Osteocyte (in vitro differentiated cells): Measurements from ENCODE around the gene SEC23A. TPM values are rescaled to one million over a fixed set of nuclear protein-coding genes. Genes with fewer than 3 reads are reported as not detected.
"Not testable (repeated sequence)": the region's sequence is repeated elsewhere in the genome, so short reads cannot be mapped to it uniquely, and the experiment has no call there.

ENCODE experiments used
- DNase-seq: peaks from one replicate; pipeline ENCODE4 v3.0.0; 2021; ENCODE audit warnings: mixed read lengths; ENCODE audit not compliant: unreplicated experiment; ENCODE audit errors: extremely low spot score
- H3K27ac Mint-ChIP-seq: one replicate; pipeline ENCODE4 v1.8.0; 2021; ENCODE audit warnings: mild to moderate bottlenecking, mixed read lengths; ENCODE audit not compliant: unreplicated experiment
- H3K27me3 Mint-ChIP-seq: one replicate; pipeline ENCODE4 v1.8.0; 2021; ENCODE audit warnings: mixed read lengths; ENCODE audit not compliant: unreplicated experiment
- H3K36me3 Mint-ChIP-seq: one replicate; pipeline ENCODE4 v1.8.0; 2021; ENCODE audit warnings: mixed read lengths; ENCODE audit not compliant: unreplicated experiment
- H3K4me1 Mint-ChIP-seq: one replicate; pipeline ENCODE4 v1.8.0; 2021; ENCODE audit warnings: mixed read lengths; ENCODE audit not compliant: unreplicated experiment
- H3K4me3 Mint-ChIP-seq: one replicate; pipeline ENCODE4 v1.8.0; 2021; ENCODE audit warnings: mild to moderate bottlenecking, moderate library complexity, mixed read lengths; ENCODE audit not compliant: unreplicated experiment
- H3K9me3 Mint-ChIP-seq: one replicate; pipeline ENCODE4 v1.8.0; 2021; ENCODE audit warnings: mixed read lengths; ENCODE audit not compliant: unreplicated experiment
- CTCF ChIP-seq: fragments of 200-600 bp; sonication (generic); IDR thresholded peaks from 2 replicates; pipeline ENCODE4 v1.5.0; 2021; ENCODE audit warnings: antibody characterized with exemption, mild to moderate bottlenecking, moderate library complexity
- total RNA-seq: library from RNA; stranded (reverse); gene quantifications from 2 replicates; pipeline ENCODE4 v1.2.1, GENCODE V29; 2021

The SEC23A gene
- total RNA-seq, 1 donor from 2014 or later, result 169 TPM

GRCh38 chr14:39071096-39071495 lies 31.9 kb downstream of the SEC23A start:
- no peaks in the 10 kb centered on the region for H3K27me3 Mint-ChIP-seq
- DNase-seq, result no peak
- no peaks in the 10 kb centered on the region for H3K9me3 Mint-ChIP-seq
- no peak overlapping the region for H3K27ac Mint-ChIP-seq
- no peak overlapping the region for H3K4me3 Mint-ChIP-seq
- H3K4me1 Mint-ChIP-seq, result no peaks in the 10 kb centered on the region
- TF ChIP-seq CTCF, result no peak
- peaks cover 49% of the 10 kb centered on the region for H3K36me3 Mint-ChIP-seq

GRCh38 chr14:39069923-39070322 lies 33.1 kb downstream of the SEC23A start:
- H3K36me3 Mint-ChIP-seq, result peaks cover 48% of the 10 kb centered on the region
- DNase-seq, result no peak
- H3K27me3 Mint-ChIP-seq, result no peaks in the 10 kb centered on the region
- H3K4me3 Mint-ChIP-seq, result no peak overlapping the region
- H3K9me3 Mint-ChIP-seq, result no peaks in the 10 kb centered on the region
- TF ChIP-seq CTCF, result no peak
- H3K27ac Mint-ChIP-seq, result no peak overlapping the region
- H3K4me1 Mint-ChIP-seq, result no peaks in the 10 kb centered on the region

GRCh38 chr14:39069169-39069805 lies 33.7 kb downstream of the SEC23A start:
- H3K4me1 Mint-ChIP-seq, H3K27me3 Mint-ChIP-seq, DNase-seq, H3K9me3 Mint-ChIP-seq, H3K4me3 Mint-ChIP-seq, H3K27ac Mint-ChIP-seq: not testable (repeated sequence)
- peaks cover 49% of the 10 kb centered on the region for H3K36me3 Mint-ChIP-seq

- Mint-ChIP-seq H3K36me3 (peaks cover 60% of the 10 kb centered on the region), H3K9me3 (peaks cover 3% of the 10 kb centered on the region), H3K27ac (no peak overlapping the region), H3K4me1 (no peaks in the 10 kb centered on the region), H3K27me3 (no peaks in the 10 kb centered on the region), H3K4me3 (no peak overlapping the region)
- DNase-seq, result no peak
- no peak for TF ChIP-seq CTCF
These were observed 42.1 kb downstream of the SEC23A start for GRCh38 chr14:39060818-39061437.

- DNase-seq, result no peak
- no peaks in the 10 kb centered on the region for H3K4me1 Mint-ChIP-seq
These were observed 47.1 kb downstream of the SEC23A start for GRCh38 chr14:39055786-39056474.

GRCh38 chr14:39052869-39053454 lies 50.1 kb downstream of the SEC23A start:
- not testable (repeated sequence) for DNase-seq, H3K9me3 Mint-ChIP-seq, H3K4me3 Mint-ChIP-seq, H3K27ac Mint-ChIP-seq, H3K27me3 Mint-ChIP-seq, H3K4me1 Mint-ChIP-seq
- H3K36me3 Mint-ChIP-seq, result peaks cover 71% of the 10 kb centered on the region

More at GRCh38 chr14:39055786-39056474, 47.1 kb downstream of the SEC23A start:
- H3K27me3 Mint-ChIP-seq, result no peaks in the 10 kb centered on the region
- no peak for TF ChIP-seq CTCF
- peaks cover 76% of the 10 kb centered on the region for H3K36me3 Mint-ChIP-seq
- no peak overlapping the region for H3K27ac Mint-ChIP-seq
- no peak overlapping the region for H3K4me3 Mint-ChIP-seq
- peaks cover 5% of the 10 kb centered on the region for H3K9me3 Mint-ChIP-seq
